ENCODE measurements around the gene PICK1. TPM values are rescaled to one million over a fixed set of nuclear protein-coding genes. Genes with fewer than 3 reads are reported as not detected.

Gene PICK1
- total and polyA plus RNA-seq, 2 of the 8 experiments (the other 6 are each of a cell fraction or from before 2014, with no cell fraction given), result 20.4 to 22.9 TPM

GRCh38 chr22:38088629-38089473 lies 31.6 kb downstream of the PICK1 start:
- H2BK15ac ChIP-seq (ENCODE audit: low read length), result no peak overlapping the region
- WGBS, 2 experiments (ENCODE audit: extremely low coverage in 1 of 2, insufficient coverage in 1 of 2, insufficient read length in 1 of 2, insufficient replicate concordance in 2 of 2, low coverage in 1 of 2, low lambda C conversion rate in 2 of 2, missing lambda C conversion rate in 1 of 2), result 55% methylated on average over 17 of the region's 85 CpGs; no CpG with 5 or more reads in 1 of the 2 experiments
- TF ChIP-seq CEBPB (IDR thresholded peaks at IDR 0.05; ENCODE audit: low read depth, low read length) (no peak), SAP30 (IDR thresholded peaks at IDR 0.05; ENCODE audit: insufficient read depth, insufficient replicate concordance, low read length) (no peak), ATF2 (IDR thresholded peaks at IDR 0.05; ENCODE audit: low read length) (no peak), E2F6 (IDR thresholded peaks at IDR 0.05) (peak; percentile 94), RAD21 (IDR thresholded peaks at IDR 0.05 in 1 of 2, conservative IDR thresholded peaks at IDR 0.05 in 1 of 2; ENCODE audit: low read depth in 2 of 2, low read length in 2 of 2) (no peak), CHD1 (IDR thresholded peaks at IDR 0.05; ENCODE audit: low read depth, low read length) (no peak)
- TF ChIP-seq, protein P1, sequence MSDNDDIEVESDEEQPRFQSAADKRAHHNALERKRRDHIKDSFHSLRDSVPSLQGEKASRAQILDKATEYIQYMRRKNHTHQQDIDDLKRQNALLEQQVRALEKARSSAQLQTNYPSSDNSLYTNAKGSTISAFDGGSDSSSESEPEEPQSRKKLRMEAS (IDR thresholded peaks at IDR 0.05), result peak; percentile 95

More at GRCh38 chr22:38088629-38089473, 31.6 kb downstream of the PICK1 start:
- Histone ChIP-seq H3K4me2 (ENCODE audit: insufficient read depth in 1 of 2, low read depth in 2 of 2, low read length in 2 of 2) (peak overlapping the region; percentile 67 to 68), H3K56ac (replicated peaks; ENCODE audit: insufficient read length, low read depth, low read length) (no peak overlapping the region), H2BK12ac (ENCODE audit: low read depth, low read length) (no peak overlapping the region), H4K8ac (ENCODE audit: extremely low read depth, insufficient read depth, low read length) (peak overlapping the region; percentile 63), H3K4me1 (replicated peaks in 1 of 4; ENCODE audit: control insufficient read depth in 3 of 4, insufficient read depth in 4 of 4, low read length in 3 of 4) (peaks cover 0 to 19% (median 13%) of the 10 kb centered on the region in 4 experiments; a peak in 6 of 7 replicates), H3K27me3 (replicated peaks in 1 of 4; ENCODE audit: control insufficient read depth in 3 of 4, extremely low read depth in 1 of 4, insufficient read depth in 3 of 4, low read length in 3 of 4) (peaks cover 0 to 4% (median 0%) of the 10 kb centered on the region in 4 experiments; a peak in 2 of 7 replicates), H3K79me2 (ENCODE audit: control insufficient read depth in 1 of 2, insufficient read depth in 2 of 2, low read length in 2 of 2) (no peaks in the 10 kb centered on the region), H3K4ac (replicated peaks; ENCODE audit: insufficient read length, low read depth, low read length) (peak overlapping the region; percentile 78), H3K27ac (ENCODE audit: low read depth, low read length) (no peak overlapping the region), H3K4me3 (ENCODE audit: extremely low read depth in 1 of 4, insufficient read depth in 2 of 4, low read depth in 3 of 4, low read length in 4 of 4) (peak overlapping the region in 2 of 4 experiments; percentile 23 to 54; a peak in 3 of 8 replicates), H4K91ac (replicated peaks; ENCODE audit: insufficient read length, low read length) (no peak overlapping the region), H3K18ac (ENCODE audit: extremely low read depth, low read length) (no peak overlapping the region), H3K79me1 (ENCODE audit: low read depth, low read length) (no peaks in the 10 kb centered on the region), H3K9me3 (ENCODE audit: insufficient read depth in 2 of 2, low read depth in 1 of 2, low read length in 1 of 2) (no peaks in the 10 kb centered on the region), H3K23ac (ENCODE audit: insufficient read length) (no peak overlapping the region), H4K5ac (ENCODE audit: insufficient read length, low read depth, low read length) (no peak overlapping the region), H2AK5ac (ENCODE audit: low read depth, low read length) (no peak overlapping the region), H2BK120ac (replicated peaks; ENCODE audit: low read depth, low read length) (no peak overlapping the region), H3K14ac (ENCODE audit: insufficient read length) (no peak overlapping the region), H3K9ac (replicated peaks in 1 of 4; ENCODE audit: extremely low read depth in 1 of 4, low read depth in 3 of 4, low read length in 3 of 4) (no peak overlapping the region), H2BK5ac (ENCODE audit: low read depth, low read length) (no peak overlapping the region), H2AFZ (ENCODE audit: low read length) (no peak overlapping the region), H3K36me3 (ENCODE audit: control insufficient read depth in 2 of 4, insufficient read depth in 4 of 4, low read length in 3 of 4) (no peaks in the 10 kb centered on the region), H4K20me1 (replicated peaks in 1 of 2; ENCODE audit: control insufficient read depth in 1 of 2, insufficient read depth in 2 of 2, low read length in 2 of 2) (peaks cover 0 to 2% of the 10 kb centered on the region in 2 experiments), H3K23me2 (ENCODE audit: low read depth, low read length) (peaks cover 2% of the 10 kb centered on the region; the same call in 1 of the 2 replicates), H2BK20ac (ENCODE audit: low read length) (no peak overlapping the region)
- ChIA-PET CTCF (ENCODE audit: partially characterized antibody) (interaction anchor here (1.0 to 3.3 kb wide), 10 partner anchors 8 to 62 kb away, joined by 3 to 34 read pairs (median 4); partner anchors contain the start of gene PICK1), POLR2A (ENCODE audit: partially characterized antibody) (interaction anchor here (0.5 to 2.3 kb wide), 7 partner anchors 8 to 183 kb away, joined by 3 to 8 read pairs (median 4); partner anchors contain the start of gene PLA2G6)
- FAIRE-seq (no peak), DNase-seq (ENCODE audit: low read depth in 1 of 2, low spot score in 2 of 2) (no peak)
